ENCODE data around the gene SEMA3D.

Gene SEMA3D

GRCh38 chr7:85119934-85120333 is 66.9 kb downstream of the SEMA3D start:
- DNase-seq (ENCODE audit: low spot score), result no peak
- no peak for TF ChIP-seq CTCF (IDR thresholded peaks at IDR 0.05)
- Histone ChIP-seq H3K27ac (no peak overlapping the region), H3K4me3 (no peak overlapping the region)

GRCh38 chr7:85115862-85116261 is 71.0 kb downstream of the SEMA3D start:
- H3K27ac ChIP-seq, result no peak overlapping the region
- DNase-seq (ENCODE audit: low spot score), result no peak
- H3K4me3 ChIP-seq, result no peak overlapping the region
- no peak for TF ChIP-seq CTCF (IDR thresholded peaks at IDR 0.05)

- TF ChIP-seq CTCF (IDR thresholded peaks at IDR 0.05), result no peak
- H3K4me3 ChIP-seq, result no peak overlapping the region
- no peak overlapping the region for H3K27ac ChIP-seq
- no peak for DNase-seq (ENCODE audit: low spot score)
Observed at GRCh38 chr7:85115006-85115405, 71.8 kb downstream of the SEMA3D start.

GRCh38 chr7:85114342-85114741 is 72.5 kb downstream of the SEMA3D start:
- H3K4me3 ChIP-seq, result no peak overlapping the region
- TF ChIP-seq CTCF (IDR thresholded peaks at IDR 0.05), result no peak
- DNase-seq (ENCODE audit: low spot score), result no peak
- H3K27ac ChIP-seq, result no peak overlapping the region

GRCh38 chr7:85111761-85112160 is 75.1 kb downstream of the SEMA3D start:
- Histone ChIP-seq H3K27ac (no peak overlapping the region), H3K4me3 (no peak overlapping the region)
- DNase-seq (ENCODE audit: low spot score), result no peak
- TF ChIP-seq CTCF (IDR thresholded peaks at IDR 0.05), result no peak

- no peak for TF ChIP-seq CTCF (IDR thresholded peaks at IDR 0.05)
- no peak for DNase-seq (ENCODE audit: low spot score)
- no peak overlapping the region for H3K27ac ChIP-seq
- H3K4me3 ChIP-seq, result no peak overlapping the region
Observed at GRCh38 chr7:85106719-85107118, 80.1 kb downstream of the SEMA3D start.

GRCh38 chr7:85104432-85105205 is 82.2 kb downstream of the SEMA3D start:
- DNase-seq (ENCODE audit: low spot score), result no peak
- Histone ChIP-seq H3K4me3 (no peak overlapping the region), H3K27ac (no peak overlapping the region)
- no peak for TF ChIP-seq CTCF (IDR thresholded peaks at IDR 0.05)
